ENCODE measurements around the gene NYNRIN. TPM values are rescaled to one million over a fixed set of nuclear protein-coding genes. Genes with fewer than 3 reads are reported as not detected.

The NYNRIN gene
- total and polyA plus RNA-seq, 2 of the 8 experiments (the other 6 are each of a cell fraction or from before 2014, with no cell fraction given), result 15.2 to 18.3 TPM

GRCh38 chr14:24434036-24434435 is 35.2 kb downstream of the NYNRIN start:
- H2BK12ac ChIP-seq (ENCODE audit: low read depth, low read length), result no peak overlapping the region
- H3K36me3 ChIP-seq (ENCODE audit: control insufficient read depth in 2 of 4, insufficient read depth in 4 of 4, low read length in 3 of 4), result peaks cover 0 to 13% (median 2%) of the 10 kb centered on the region in 4 experiments; a peak in 5 of 8 replicates
- no peak overlapping the region for H4K91ac ChIP-seq (replicated peaks; ENCODE audit: insufficient read length, low read length)
- FAIRE-seq (no peak), DNase-seq (ENCODE audit: low read depth in 1 of 2, low spot score in 2 of 2) (no peak)
- H3K9me3 ChIP-seq (ENCODE audit: insufficient read depth in 2 of 2, low read depth in 1 of 2, low read length in 1 of 2), result no peaks in the 10 kb centered on the region
- H3K79me2 ChIP-seq (ENCODE audit: control insufficient read depth in 1 of 2, insufficient read depth in 2 of 2, low read length in 2 of 2), result no peaks in the 10 kb centered on the region
- H2AK5ac ChIP-seq (ENCODE audit: low read depth, low read length), result no peak overlapping the region
- H3K14ac ChIP-seq (ENCODE audit: insufficient read length), result no peak overlapping the region
- peaks cover 5% of the 10 kb centered on the region; the same call in 1 of the 2 replicates for H3K23me2 ChIP-seq (ENCODE audit: low read depth, low read length)
- H2BK5ac ChIP-seq (ENCODE audit: low read depth, low read length), result no peak overlapping the region
- H3K27ac ChIP-seq (ENCODE audit: low read depth, low read length), result no peak overlapping the region
- no peak overlapping the region for H2AFZ ChIP-seq (ENCODE audit: low read length)
- no peak overlapping the region for H3K4me3 ChIP-seq (ENCODE audit: extremely low read depth in 1 of 4, insufficient read depth in 2 of 4, low read depth in 3 of 4, low read length in 4 of 4)
- peaks cover 1 to 9% of the 10 kb centered on the region in 2 experiments for H4K20me1 ChIP-seq (replicated peaks in 1 of 2; ENCODE audit: control insufficient read depth in 1 of 2, insufficient read depth in 2 of 2, low read length in 2 of 2)
- no peak overlapping the region for H3K23ac ChIP-seq (ENCODE audit: insufficient read length)
- no peak overlapping the region for H3K56ac ChIP-seq (replicated peaks; ENCODE audit: insufficient read length, low read depth, low read length)
- 90% methylated on average over 7 of the region's 7 CpGs; no CpG with 5 or more reads in 1 of the 2 experiments for WGBS, 2 experiments (ENCODE audit: extremely low coverage in 1 of 2, insufficient coverage in 1 of 2, insufficient read length in 1 of 2, insufficient replicate concordance in 2 of 2, low coverage in 1 of 2, low lambda C conversion rate in 2 of 2, missing lambda C conversion rate in 1 of 2)
- no peak overlapping the region for H2BK15ac ChIP-seq (ENCODE audit: low read length)
- H3K4me2 ChIP-seq (ENCODE audit: insufficient read depth in 1 of 2, low read depth in 2 of 2, low read length in 2 of 2), result no peak overlapping the region
- H3K4me1 ChIP-seq (replicated peaks in 1 of 4; ENCODE audit: control insufficient read depth in 3 of 4, insufficient read depth in 4 of 4, low read length in 3 of 4), result peaks cover 6 to 20% (median 13%) of the 10 kb centered on the region in 4 experiments
- no peak overlapping the region for H4K5ac ChIP-seq (ENCODE audit: insufficient read length, low read depth, low read length)
- POLR2A ChIA-PET (ENCODE audit: partially characterized antibody), result no interaction called here
- CTCF ChIA-PET (ENCODE audit: partially characterized antibody), result interaction anchor here (0.6 to 21.3 kb wide), 7 partner anchors 23 to 127 kb away, joined by 3 to 664 read pairs (median 29); partner anchors contain the start of genes ADCY4, CIDEB and RIPK3
- H2BK20ac ChIP-seq (ENCODE audit: low read length), result no peak overlapping the region
- no peak overlapping the region for H2BK120ac ChIP-seq (replicated peaks; ENCODE audit: low read depth, low read length)
- no peak overlapping the region for H3K18ac ChIP-seq (ENCODE audit: extremely low read depth, low read length)
- peaks cover 0 to 3% (median 0%) of the 10 kb centered on the region in 4 experiments; a peak in 2 of 7 replicates for H3K27me3 ChIP-seq (replicated peaks in 1 of 4; ENCODE audit: control insufficient read depth in 3 of 4, extremely low read depth in 1 of 4, insufficient read depth in 3 of 4, low read length in 3 of 4)
- no peak overlapping the region for H3K9ac ChIP-seq (replicated peaks in 1 of 4; ENCODE audit: extremely low read depth in 1 of 4, low read depth in 3 of 4, low read length in 3 of 4)
- H3K4ac ChIP-seq (replicated peaks; ENCODE audit: insufficient read length, low read depth, low read length), result no peak overlapping the region
- H4K8ac ChIP-seq (ENCODE audit: extremely low read depth, insufficient read depth, low read length), result no peak overlapping the region
- no peaks in the 10 kb centered on the region; the same call in 1 of the 2 replicates for H3K79me1 ChIP-seq (ENCODE audit: low read depth, low read length)
- TF ChIP-seq RAD21 (IDR thresholded peaks at IDR 0.05 in 1 of 2, conservative IDR thresholded peaks at IDR 0.05 in 1 of 2; ENCODE audit: low read depth in 2 of 2, low read length in 2 of 2) (no peak), CBX8 (IDR thresholded peaks at IDR 0.05; ENCODE audit: borderline replicate concordance, low read depth, low read length) (no peak), CREB1 (IDR thresholded peaks at IDR 0.05) (no peak), BACH1 (IDR thresholded peaks at IDR 0.05; ENCODE audit: low read length) (no peak), CTBP2 (IDR thresholded peaks at IDR 0.05; ENCODE audit: borderline replicate concordance, insufficient read depth, insufficient read length, low read length) (no peak), CBX5 (IDR thresholded peaks at IDR 0.05; ENCODE audit: low read depth, low read length) (no peak), GTF2F1 (IDR thresholded peaks at IDR 0.05; ENCODE audit: borderline replicate concordance, low read depth, low read length) (no peak), KDM1A (IDR thresholded peaks at IDR 0.05; ENCODE audit: borderline replicate concordance, low read length) (no peak), SRF (IDR thresholded peaks at IDR 0.05; ENCODE audit: low read depth, low read length) (no peak), SAP30 (IDR thresholded peaks at IDR 0.05; ENCODE audit: insufficient read depth, insufficient replicate concordance, low read length) (no peak), CTCF (IDR thresholded peaks at IDR 0.05; ENCODE audit: control extremely low read depth in 1 of 3, insufficient read depth in 1 of 3, low read depth in 1 of 3, low read length in 3 of 3) (no peak)

Data from H1 (cell line).